ENCODE measurements around the gene ABCA2. TPM values are rescaled to one million over a fixed set of nuclear protein-coding genes. Genes with fewer than 3 reads are reported as not detected.

The ABCA2 gene
- total RNA-seq, 1 donor from 2014 or later: 16.2 TPM

DNA sequence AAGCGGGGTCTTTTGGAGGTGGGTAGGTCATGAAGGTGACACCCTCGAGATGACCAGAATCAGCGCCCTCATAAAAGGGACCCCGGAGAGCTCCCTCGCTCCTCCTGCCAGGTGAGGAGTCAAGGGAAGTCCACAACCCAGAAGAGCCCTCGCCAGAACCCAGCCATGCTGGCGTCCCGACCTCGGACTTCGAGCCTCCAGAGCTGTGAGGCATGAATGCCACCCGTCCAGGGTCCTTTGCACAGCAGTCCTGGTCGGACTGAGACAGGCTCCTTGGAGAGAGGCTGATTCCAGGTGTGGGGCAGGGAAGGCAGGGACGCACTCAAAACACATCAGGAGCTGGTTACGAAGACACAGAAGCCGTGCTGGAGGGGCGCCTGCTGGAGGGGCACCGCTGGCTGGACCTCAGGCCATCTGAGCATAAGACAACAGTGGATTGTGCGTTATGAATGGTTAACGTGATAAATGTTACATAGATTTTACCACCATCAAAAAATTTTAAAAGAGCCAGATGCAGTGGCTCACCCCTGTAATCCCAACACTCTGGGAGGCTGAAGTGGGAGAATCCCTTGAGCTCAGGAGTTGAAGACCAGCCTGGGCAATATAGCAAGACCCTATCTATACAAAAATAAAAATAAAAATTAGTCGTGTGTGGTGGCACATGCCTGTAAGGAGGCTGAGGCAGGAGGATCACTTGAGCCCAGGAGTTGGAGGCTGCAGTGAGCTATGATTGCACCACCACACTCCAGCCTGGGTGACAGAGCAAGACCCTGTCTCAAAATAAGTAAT lies 26.0 kb downstream of the ABCA2 start:
- FAIRE-seq: no peak
- Mint-ChIP-seq H3K9me3 (ENCODE audit: unreplicated experiment) (no peaks in the 10 kb centered on the region), H3K36me3 (ENCODE audit: low read depth, unreplicated experiment) (no peaks in the 10 kb centered on the region)

GRCh38 chr9:137000177-137000930 lies 27.7 kb downstream of the ABCA2 start:
- no peak overlapping the region for H3K4me3 Mint-ChIP-seq (ENCODE audit: unreplicated experiment)
- Histone ChIP-seq H2AFZ (ENCODE audit: low read depth, low read length) (no peak overlapping the region), H3K4me2 (ENCODE audit: low read length) (peak overlapping the region; percentile 40), H3K36me3 (ENCODE audit: insufficient read depth, low read length) (no peaks in the 10 kb centered on the region), H4K20me1 (ENCODE audit: insufficient read depth, low read length) (no peaks in the 10 kb centered on the region), H3K4me1 (ENCODE audit: insufficient read depth, low read length) (peaks cover 34% of the 10 kb centered on the region), H3K9me3 (ENCODE audit: insufficient read depth, low read depth, low read length) (no peaks in the 10 kb centered on the region), H3K27ac (ENCODE audit: low read depth, low read length) (no peak overlapping the region), H3K27me3 (ENCODE audit: insufficient read depth, low read length) (no peaks in the 10 kb centered on the region), H3K79me2 (ENCODE audit: insufficient read depth, low read length) (no peaks in the 10 kb centered on the region), H3K4me3 (ENCODE audit: insufficient read depth, low read depth, low read length) (no peak overlapping the region), H3K9ac (ENCODE audit: low read length) (no peak overlapping the region)
- no peaks in the 10 kb centered on the region for H3K36me3 Mint-ChIP-seq (ENCODE audit: low read depth, unreplicated experiment)
- DNase-seq (ENCODE audit: low read depth): peak; percentile 55
- TF ChIP-seq, protein P1, sequence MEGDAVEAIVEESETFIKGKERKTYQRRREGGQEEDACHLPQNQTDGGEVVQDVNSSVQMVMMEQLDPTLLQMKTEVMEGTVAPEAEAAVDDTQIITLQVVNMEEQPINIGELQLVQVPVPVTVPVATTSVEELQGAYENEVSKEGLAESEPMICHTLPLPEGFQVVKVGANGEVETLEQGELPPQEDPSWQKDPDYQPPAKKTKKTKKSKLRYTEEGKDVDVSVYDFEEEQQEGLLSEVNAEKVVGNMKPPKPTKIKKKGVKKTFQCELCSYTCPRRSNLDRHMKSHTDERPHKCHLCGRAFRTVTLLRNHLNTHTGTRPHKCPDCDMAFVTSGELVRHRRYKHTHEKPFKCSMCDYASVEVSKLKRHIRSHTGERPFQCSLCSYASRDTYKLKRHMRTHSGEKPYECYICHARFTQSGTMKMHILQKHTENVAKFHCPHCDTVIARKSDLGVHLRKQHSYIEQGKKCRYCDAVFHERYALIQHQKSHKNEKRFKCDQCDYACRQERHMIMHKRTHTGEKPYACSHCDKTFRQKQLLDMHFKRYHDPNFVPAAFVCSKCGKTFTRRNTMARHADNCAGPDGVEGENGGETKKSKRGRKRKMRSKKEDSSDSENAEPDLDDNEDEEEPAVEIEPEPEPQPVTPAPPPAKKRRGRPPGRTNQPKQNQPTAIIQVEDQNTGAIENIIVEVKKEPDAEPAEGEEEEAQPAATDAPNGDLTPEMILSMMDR (IDR thresholded peaks at IDR 0.05; ENCODE audit: insufficient read depth, low read depth, low read length): no peak
- no peak for TF ChIP-seq EZH2 (IDR thresholded peaks at IDR 0.05; ENCODE audit: insufficient read depth, low read length)
- H3K27ac Mint-ChIP-seq (ENCODE audit: unreplicated experiment): peak overlapping the region; percentile 58
- peaks cover 11% of the 10 kb centered on the region for H3K4me1 Mint-ChIP-seq (ENCODE audit: low read depth, unreplicated experiment)
- H3K9me3 Mint-ChIP-seq (ENCODE audit: unreplicated experiment): no peaks in the 10 kb centered on the region
- H3K27me3 Mint-ChIP-seq (ENCODE audit: low read depth, unreplicated experiment): no peaks in the 10 kb centered on the region
- FAIRE-seq: no peak

More for the DNA sequence above, 26.0 kb downstream of the ABCA2 start:
- no peak overlapping the region for H3K27ac Mint-ChIP-seq (ENCODE audit: unreplicated experiment)
- H3K27me3 ChIP-seq (ENCODE audit: insufficient read depth, low read length): no peaks in the 10 kb centered on the region
- H3K4me3 Mint-ChIP-seq (ENCODE audit: unreplicated experiment): no peak overlapping the region
- no peak overlapping the region for H3K4me2 ChIP-seq (ENCODE audit: low read length)
- no peak overlapping the region for H3K9ac ChIP-seq (ENCODE audit: low read length)
- no peak overlapping the region for H3K27ac ChIP-seq (ENCODE audit: low read depth, low read length)
- no peaks in the 10 kb centered on the region for H3K79me2 ChIP-seq (ENCODE audit: insufficient read depth, low read length)
- no peaks in the 10 kb centered on the region for H3K9me3 ChIP-seq (ENCODE audit: insufficient read depth, low read depth, low read length)
- no peaks in the 10 kb centered on the region for H3K36me3 ChIP-seq (ENCODE audit: insufficient read depth, low read length)
- TF ChIP-seq EZH2 (IDR thresholded peaks at IDR 0.05; ENCODE audit: insufficient read depth, low read length): no peak
- TF ChIP-seq, protein P1 (IDR thresholded peaks at IDR 0.05; ENCODE audit: insufficient read depth, low read depth, low read length): no peak
- no peaks in the 10 kb centered on the region for H4K20me1 ChIP-seq (ENCODE audit: insufficient read depth, low read length)
- DNase-seq (ENCODE audit: low read depth): no peak
- no peak overlapping the region for H2AFZ ChIP-seq (ENCODE audit: low read depth, low read length)
- no peak overlapping the region for H3K4me3 ChIP-seq (ENCODE audit: insufficient read depth, low read depth, low read length)
- peaks cover 11% of the 10 kb centered on the region for H3K4me1 Mint-ChIP-seq (ENCODE audit: low read depth, unreplicated experiment)
- H3K27me3 Mint-ChIP-seq (ENCODE audit: low read depth, unreplicated experiment): no peaks in the 10 kb centered on the region
- peaks cover 21% of the 10 kb centered on the region for H3K4me1 ChIP-seq (ENCODE audit: insufficient read depth, low read length)
